HepG2 (cell line): ENCODE results near the gene MYO5A. TPM values are rescaled to one million over a fixed set of nuclear protein-coding genes. Genes with fewer than 3 reads are reported as not detected.

Source experiments
- DBP ChIP-seq: sonication (generic); formaldehyde crosslinking; IDR thresholded peaks from 2 replicates; pipeline ENCODE4 v1.4.0; 2020; ENCODE audit warnings: missing genetic modification reagents; ENCODE audit errors: not compliant biosample characterization
- DMTF1 ChIP-seq: sonication (generic); formaldehyde crosslinking; IDR thresholded peaks from 2 replicates; pipeline ENCODE4 v1.4.0; 2020; ENCODE audit warnings: mild to moderate bottlenecking, missing genetic modification reagents
- ELK4 ChIP-seq: sonication (generic); formaldehyde crosslinking; IDR thresholded peaks from 2 replicates; pipeline ENCODE4 v1.9.0; 2021; ENCODE audit warnings: missing genetic modification reagents, borderline replicate concordance
- FOXK2 ChIP-seq: fragments of 450-650 bp; IDR thresholded peaks from 2 replicates; pipeline ENCODE4 v1.6.1; 2016
- HNF1B ChIP-seq: sonication (generic); formaldehyde crosslinking; IDR thresholded peaks from 2 replicates; pipeline ENCODE4 v1.5.1; 2020; ENCODE audit warnings: mild to moderate bottlenecking, moderate library complexity, missing genetic modification reagents
- IKZF5 ChIP-seq: IDR thresholded peaks from 2 replicates; pipeline ENCODE4 v1.6.1; 2018; ENCODE audit warnings: missing genetic modification reagents, mild to moderate bottlenecking, missing compliant biosample characterization
- MZF1 ChIP-seq: sonication (generic); formaldehyde crosslinking; IDR thresholded peaks from 2 replicates; pipeline ENCODE4 v1.8.1; 2023; ENCODE audit warnings: mild to moderate bottlenecking, missing genetic modification reagents, borderline replicate concordance
- THYN1 ChIP-seq: sonication (generic); formaldehyde crosslinking; IDR thresholded peaks from 2 replicates; pipeline ENCODE4 v1.8.1; 2023; ENCODE audit warnings: low read depth, mild to moderate bottlenecking, moderate library complexity, missing genetic modification reagents, borderline replicate concordance
- ZNF318 ChIP-seq: sonication (generic); formaldehyde crosslinking; IDR thresholded peaks from 2 replicates; pipeline ENCODE4 v1.4.0; 2020; ENCODE audit warnings: mild to moderate bottlenecking, missing genetic modification reagents
- ZNF7 ChIP-seq: IDR thresholded peaks from 2 replicates; pipeline ENCODE4 v1.6.1; 2016; ENCODE audit warnings: missing biosample characterization, missing genetic modification reagents
- ZNF766 ChIP-seq: sonication (generic); formaldehyde crosslinking; IDR thresholded peaks from 2 replicates; pipeline ENCODE4 v1.5.0; 2020; ENCODE audit warnings: missing genetic modification reagents, borderline replicate concordance
- polyA plus RNA-seq, 8 experiments: library from polyadenylated mRNA; depleted of rRNA in 3 of 8; stranded (reverse) in 7 of 8; unstranded in 1 of 8; fragments of >200 nt; fragmentation: Illumina TruSeq in 4 of 8; extraction: Trizol in 4 of 8; gene quantifications; 2 replicates each; pipeline versions ENCODE4 v1.2.1 to v1.2.3, GENCODE V29; 2011 to 2016; ENCODE audit warnings: low read depth in 4 of 8, missing spikeins in 1 of 8, mixed read lengths in 1 of 8; ENCODE audit not compliant: insufficient read depth in 1 of 8
- total RNA-seq, 5 experiments: library from RNA; depleted of rRNA; stranded (reverse); fragments of >200 nt; fragmentation: Illumina TruSeq; extraction: Trizol; gene quantifications; 2 replicates each; pipeline ENCODE4 v1.2.3, GENCODE V29; 2016; ENCODE audit warnings: low read depth in 1 of 5

The MYO5A gene
- total and polyA plus RNA-seq, 2 of the 13 experiments (the other 11 are each of a cell fraction or from before 2014, with no cell fraction given), result 2.8 to 4.8 TPM

- TF ChIP-seq DMTF1 (CRISPR knock-in tag), result no peak
- TF ChIP-seq ZNF318 (CRISPR knock-in tag), result no peak
- TF ChIP-seq IKZF5, result peak; percentile 79
- TF ChIP-seq HNF1B, result peak; percentile 65
- TF ChIP-seq THYN1, result no peak
- TF ChIP-seq ZNF7 (CRISPR knock-in tag), result 0 out of 2 replicates have a peak, but pooled peaks have one; percentile 6
- no peak for TF ChIP-seq MZF1 (CRISPR knock-in tag)
- no peak for TF ChIP-seq FOXK2
- TF ChIP-seq ELK4 (CRISPR knock-in tag), result peak; percentile 65
- peak; percentile 94; the same call in 1 of the 2 replicates for TF ChIP-seq ZNF766 (CRISPR knock-in tag)
- peak; percentile 68 for TF ChIP-seq DBP (CRISPR knock-in tag)
Observed at GRCh38 chr15:52568601-52569585, 40.2 kb upstream of the MYO5A start, which contains the start of gene ARPP19 (continued).
